ENCODE results near the gene TRMT1.

TRMT1 gene

GRCh38 chr19:13135068-13136062, 18.8 kb upstream of the TRMT1 start:
- Histone ChIP-seq H3K9me3 (ENCODE audit: insufficient read depth, low read length) (no peaks in the 10 kb centered on the region), H3K9ac (ENCODE audit: insufficient read length, low read depth) (no peak overlapping the region), H3K27me3 (ENCODE audit: insufficient read depth, insufficient read length) (no peaks in the 10 kb centered on the region)

GRCh38 chr19:13134626-13135025, 18.1 kb upstream of the TRMT1 start:
- no peak for DNase-seq (ENCODE audit: low read depth, low spot score)
- no peak for TF ChIP-seq ZNF274 (IDR thresholded peaks at IDR 0.05; ENCODE audit: low read depth, low read length)
- TF ChIP-seq YY1 (IDR thresholded peaks at IDR 0.05; ENCODE audit: insufficient read depth, insufficient read length) = no peak
- no peaks in the 10 kb centered on the region for H3K27me3 ChIP-seq (ENCODE audit: insufficient read depth, insufficient read length)
- H3K9me3 ChIP-seq (ENCODE audit: insufficient read depth, low read length) = no peaks in the 10 kb centered on the region
- peaks cover 19% of the 10 kb centered on the region for H3K4me1 ChIP-seq (ENCODE audit: insufficient read depth, insufficient read length)
- H3K9ac ChIP-seq (ENCODE audit: insufficient read length, low read depth) = no peak overlapping the region
- no peak overlapping the region for H3K4me3 ChIP-seq (ENCODE audit: insufficient read length, low read depth)
- H3K36me3 ChIP-seq (ENCODE audit: insufficient read depth, insufficient read length, low read length) = peaks cover 87% of the 10 kb centered on the region

More at GRCh38 chr19:13135068-13136062, 18.8 kb upstream of the TRMT1 start:
- no peak for DNase-seq (ENCODE audit: low read depth, low spot score)
- H3K4me1 ChIP-seq (ENCODE audit: insufficient read depth, insufficient read length) = peaks cover 19% of the 10 kb centered on the region
- no peak overlapping the region for H3K4me3 ChIP-seq (ENCODE audit: insufficient read length, low read depth)
- no peak for TF ChIP-seq YY1 (IDR thresholded peaks at IDR 0.05; ENCODE audit: insufficient read depth, insufficient read length)
- TF ChIP-seq ZNF274 (IDR thresholded peaks at IDR 0.05; ENCODE audit: low read depth, low read length) = no peak
- no peak for TF ChIP-seq SUZ12 (IDR thresholded peaks at IDR 0.05; ENCODE audit: extremely low read depth, insufficient read depth, insufficient read length)
- H3K36me3 ChIP-seq (ENCODE audit: insufficient read depth, insufficient read length, low read length) = peaks cover 84% of the 10 kb centered on the region

GRCh38 chr19:13133241-13133870, 16.8 kb upstream of the TRMT1 start:
- no peak for TF ChIP-seq SUZ12 (IDR thresholded peaks at IDR 0.05; ENCODE audit: extremely low read depth, insufficient read depth, insufficient read length)
- TF ChIP-seq YY1 (IDR thresholded peaks at IDR 0.05; ENCODE audit: insufficient read depth, insufficient read length) = no peak
- no peak for TF ChIP-seq ZNF274 (IDR thresholded peaks at IDR 0.05; ENCODE audit: low read depth, low read length)
- H3K27me3 ChIP-seq (ENCODE audit: insufficient read depth, insufficient read length) = no peaks in the 10 kb centered on the region
- no peak overlapping the region for H3K4me3 ChIP-seq (ENCODE audit: insufficient read length, low read depth)
- peaks cover 13% of the 10 kb centered on the region for H3K4me1 ChIP-seq (ENCODE audit: insufficient read depth, insufficient read length)
- H3K9ac ChIP-seq (ENCODE audit: insufficient read length, low read depth) = no peak overlapping the region
- peaks cover 93% of the 10 kb centered on the region for H3K36me3 ChIP-seq (ENCODE audit: insufficient read depth, insufficient read length, low read length)
- H3K9me3 ChIP-seq (ENCODE audit: insufficient read depth, low read length) = no peaks in the 10 kb centered on the region
- DNase-seq (ENCODE audit: low read depth, low spot score) = no peak

- peaks cover 13% of the 10 kb centered on the region for H3K4me1 ChIP-seq (ENCODE audit: insufficient read depth, insufficient read length)
- H3K36me3 ChIP-seq (ENCODE audit: insufficient read depth, insufficient read length, low read length) = peaks cover 92% of the 10 kb centered on the region
- DNase-seq (ENCODE audit: low read depth, low spot score) = no peak
- no peak overlapping the region for H3K4me3 ChIP-seq (ENCODE audit: insufficient read length, low read depth)
- no peak for TF ChIP-seq SUZ12 (IDR thresholded peaks at IDR 0.05; ENCODE audit: extremely low read depth, insufficient read depth, insufficient read length)
- TF ChIP-seq ZNF274 (IDR thresholded peaks at IDR 0.05; ENCODE audit: low read depth, low read length) = no peak
- TF ChIP-seq YY1 (IDR thresholded peaks at IDR 0.05; ENCODE audit: insufficient read depth, insufficient read length) = no peak
- H3K27me3 ChIP-seq (ENCODE audit: insufficient read depth, insufficient read length) = no peaks in the 10 kb centered on the region
- H3K9ac ChIP-seq (ENCODE audit: insufficient read length, low read depth) = no peak overlapping the region
- H3K9me3 ChIP-seq (ENCODE audit: insufficient read depth, low read length) = no peaks in the 10 kb centered on the region
Observed at GRCh38 chr19:13132471-13133180, 16.1 kb upstream of the TRMT1 start.

- H3K4me1 ChIP-seq (ENCODE audit: insufficient read depth, insufficient read length) = peaks cover 9% of the 10 kb centered on the region
- no peak overlapping the region for H3K9ac ChIP-seq (ENCODE audit: insufficient read length, low read depth)
- H3K36me3 ChIP-seq (ENCODE audit: insufficient read depth, insufficient read length, low read length) = peaks cover 87% of the 10 kb centered on the region
- H3K27me3 ChIP-seq (ENCODE audit: insufficient read depth, insufficient read length) = no peaks in the 10 kb centered on the region
- H3K9me3 ChIP-seq (ENCODE audit: insufficient read depth, low read length) = no peaks in the 10 kb centered on the region
- no peak overlapping the region for H3K4me3 ChIP-seq (ENCODE audit: insufficient read length, low read depth)
- no peak for DNase-seq (ENCODE audit: low read depth, low spot score)
- TF ChIP-seq SUZ12 (IDR thresholded peaks at IDR 0.05; ENCODE audit: extremely low read depth, insufficient read depth, insufficient read length) (no peak), YY1 (IDR thresholded peaks at IDR 0.05; ENCODE audit: insufficient read depth, insufficient read length) (no peak), ZNF274 (IDR thresholded peaks at IDR 0.05; ENCODE audit: low read depth, low read length) (no peak)
Observed at GRCh38 chr19:13130886-13131490, 14.4 kb upstream of the TRMT1 start.

GRCh38 chr19:13129384-13129783, 12.8 kb upstream of the TRMT1 start:
- H3K9me3 ChIP-seq (ENCODE audit: insufficient read depth, low read length) = no peaks in the 10 kb centered on the region
- peaks cover 9% of the 10 kb centered on the region for H3K4me1 ChIP-seq (ENCODE audit: insufficient read depth, insufficient read length)
- no peak overlapping the region for H3K9ac ChIP-seq (ENCODE audit: insufficient read length, low read depth)
- DNase-seq (ENCODE audit: low read depth, low spot score) = no peak
- H3K36me3 ChIP-seq (ENCODE audit: insufficient read depth, insufficient read length, low read length) = peaks cover 80% of the 10 kb centered on the region
- no peak overlapping the region for H3K4me3 ChIP-seq (ENCODE audit: insufficient read length, low read depth)
- no peaks in the 10 kb centered on the region for H3K27me3 ChIP-seq (ENCODE audit: insufficient read depth, insufficient read length)
- TF ChIP-seq SUZ12 (IDR thresholded peaks at IDR 0.05; ENCODE audit: extremely low read depth, insufficient read depth, insufficient read length) = no peak
- TF ChIP-seq YY1 (IDR thresholded peaks at IDR 0.05; ENCODE audit: insufficient read depth, insufficient read length) = no peak
- TF ChIP-seq ZNF274 (IDR thresholded peaks at IDR 0.05; ENCODE audit: low read depth, low read length) = no peak
